ENCODE data around the gene DAPP1. TPM values are rescaled to one million over a fixed set of nuclear protein-coding genes. Genes with fewer than 3 reads are reported as not detected.

The DAPP1 gene
- total and polyA plus RNA-seq, 2 of the 4 experiments (the other 2 are of a cell fraction), result not detected

GRCh38 chr4:99861120-99861905 is 44.7 kb downstream of the DAPP1 start:
- Histone ChIP-seq H3K36me3 (ENCODE audit: control insufficient read depth, insufficient read depth, low read length) (no peaks in the 10 kb centered on the region), H3K4me1 (ENCODE audit: control insufficient read depth, insufficient read depth, low read length) (no peaks in the 10 kb centered on the region), H4K20me1 (ENCODE audit: insufficient read depth, low read length) (no peaks in the 10 kb centered on the region), H3K18ac (ENCODE audit: low read depth, low read length) (no peak overlapping the region), H3K4me2 (ENCODE audit: low read depth, low read length) (no peak overlapping the region), H3K14ac (replicated peaks; ENCODE audit: low read depth, low read length) (no peak overlapping the region), H2AK5ac (ENCODE audit: low read depth, low read length) (no peak overlapping the region), H3K4me3 (ENCODE audit: insufficient read depth, low read depth, low read length) (no peak overlapping the region), H2AK9ac (replicated peaks; ENCODE audit: low read depth, low read length, poor library complexity) (no peak overlapping the region), H2BK15ac (ENCODE audit: low read depth, low read length) (no peak overlapping the region), H2AFZ (replicated peaks; ENCODE audit: low read length, poor library complexity) (no peak overlapping the region), H4K5ac (ENCODE audit: low read depth, low read length) (no peak overlapping the region), H3K23ac (ENCODE audit: low read depth, low read length) (no peak overlapping the region), H3K9ac (ENCODE audit: low read depth, low read length) (no peak overlapping the region), H3K27me3 (ENCODE audit: control insufficient read depth, insufficient read depth, low read length) (peaks cover 14% of the 10 kb centered on the region), H3K56ac (ENCODE audit: extremely low read depth, insufficient read depth, low read length) (no peak overlapping the region), H3K4ac (ENCODE audit: low read depth, low read length) (no peak overlapping the region), H3K9me1 (ENCODE audit: insufficient read depth, low read length) (no peaks in the 10 kb centered on the region), H2BK120ac (ENCODE audit: low read depth, low read length) (no peak overlapping the region), H2BK20ac (ENCODE audit: low read depth, low read length) (no peak overlapping the region), H4K91ac (ENCODE audit: insufficient read depth, low read depth, low read length) (no peak overlapping the region), H4K8ac (ENCODE audit: low read depth in 2 of 2, low read length in 2 of 2) (no peak overlapping the region), H3K79me1 (ENCODE audit: low read depth in 1 of 2, low read length in 2 of 2) (no peaks in the 10 kb centered on the region), H3K27ac (ENCODE audit: insufficient read depth, low read length) (no peak overlapping the region), H3K9me3 (ENCODE audit: control insufficient read depth, insufficient read depth, low read length) (no peaks in the 10 kb centered on the region), H2BK5ac (ENCODE audit: low read depth, low read length, poor library complexity, severe bottlenecking) (no peak overlapping the region)
- dilution Hi-C loops (cut with HindIII; ENCODE audit: low sequenced_read_pairs, unreplicated experiment), result no loop called here
- ATAC-seq (ENCODE audit: low read depth) (no peak), DNase-seq (no peak)
- POLR2A ChIA-PET (ENCODE audit: unreplicated experiment), result no interaction called here
- intact Hi-C loops (cut with micrococcal nuclease), result no loop called here
- WGBS, 2 experiments (ENCODE audit: extremely low coverage in 2 of 2, insufficient read length in 1 of 2), result no CpG with 5 or more reads among the region's 5 CpGs
- BruUV-seq (replicated peaks), result no TSS peak
- no peak for TF ChIP-seq FOS (IDR thresholded peaks at IDR 0.05; ENCODE audit: low read depth, low read length)
- TF ChIP-seq RCOR1 (IDR thresholded peaks at IDR 0.05; ENCODE audit: insufficient replicate concordance, low read length), result no peak
- TF ChIP-seq, protein P1, sequence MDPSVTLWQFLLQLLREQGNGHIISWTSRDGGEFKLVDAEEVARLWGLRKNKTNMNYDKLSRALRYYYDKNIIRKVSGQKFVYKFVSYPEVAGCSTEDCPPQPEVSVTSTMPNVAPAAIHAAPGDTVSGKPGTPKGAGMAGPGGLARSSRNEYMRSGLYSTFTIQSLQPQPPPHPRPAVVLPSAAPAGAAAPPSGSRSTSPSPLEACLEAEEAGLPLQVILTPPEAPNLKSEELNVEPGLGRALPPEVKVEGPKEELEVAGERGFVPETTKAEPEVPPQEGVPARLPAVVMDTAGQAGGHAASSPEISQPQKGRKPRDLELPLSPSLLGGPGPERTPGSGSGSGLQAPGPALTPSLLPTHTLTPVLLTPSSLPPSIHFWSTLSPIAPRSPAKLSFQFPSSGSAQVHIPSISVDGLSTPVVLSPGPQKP (IDR thresholded peaks at IDR 0.05; ENCODE audit: borderline replicate concordance, low read depth, low read length), result no peak
- no peak for TF ChIP-seq POLR2A (IDR thresholded peaks at IDR 0.05; ENCODE audit: low read depth, low read length)
- CTCF ChIA-PET, result no interaction called here
- in situ Hi-C loops (cut with MboI; ENCODE audit: low sequenced_read_pairs), result no loop called here
